ENCODE measurements around the gene ITPRIP.

Gene ITPRIP

DNA sequence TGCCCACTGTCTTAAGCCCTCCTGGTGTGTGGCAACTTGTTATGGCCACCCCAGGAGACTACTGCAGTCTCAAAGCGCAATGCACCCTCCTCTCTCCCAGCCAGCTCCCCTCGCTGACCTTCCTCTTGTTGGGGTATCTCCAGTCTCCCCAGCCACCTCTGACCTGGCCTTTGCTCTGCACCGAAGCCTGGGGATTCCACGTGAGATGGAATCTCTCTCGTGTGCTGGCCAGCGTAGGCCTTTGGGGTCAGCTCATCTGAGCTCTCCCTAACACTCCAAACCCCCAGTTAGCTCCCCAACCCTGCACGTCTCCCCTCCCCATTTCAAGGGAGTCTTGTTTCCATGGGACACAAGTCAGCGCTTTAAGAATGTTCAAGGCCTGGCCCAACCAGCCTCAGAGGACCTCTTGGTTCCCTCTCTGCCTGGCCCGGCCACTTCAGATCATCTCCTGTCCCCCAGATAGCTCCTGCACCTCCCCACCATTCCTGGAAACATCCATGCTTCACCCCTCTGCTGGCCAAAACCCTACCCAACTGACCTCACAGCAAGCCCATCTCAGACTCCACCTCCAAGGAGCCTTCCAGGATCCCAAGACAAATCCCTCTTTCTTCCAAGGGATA lies 11.2 kb downstream of the ITPRIP start:
- DNase-seq: no peak

DNA sequence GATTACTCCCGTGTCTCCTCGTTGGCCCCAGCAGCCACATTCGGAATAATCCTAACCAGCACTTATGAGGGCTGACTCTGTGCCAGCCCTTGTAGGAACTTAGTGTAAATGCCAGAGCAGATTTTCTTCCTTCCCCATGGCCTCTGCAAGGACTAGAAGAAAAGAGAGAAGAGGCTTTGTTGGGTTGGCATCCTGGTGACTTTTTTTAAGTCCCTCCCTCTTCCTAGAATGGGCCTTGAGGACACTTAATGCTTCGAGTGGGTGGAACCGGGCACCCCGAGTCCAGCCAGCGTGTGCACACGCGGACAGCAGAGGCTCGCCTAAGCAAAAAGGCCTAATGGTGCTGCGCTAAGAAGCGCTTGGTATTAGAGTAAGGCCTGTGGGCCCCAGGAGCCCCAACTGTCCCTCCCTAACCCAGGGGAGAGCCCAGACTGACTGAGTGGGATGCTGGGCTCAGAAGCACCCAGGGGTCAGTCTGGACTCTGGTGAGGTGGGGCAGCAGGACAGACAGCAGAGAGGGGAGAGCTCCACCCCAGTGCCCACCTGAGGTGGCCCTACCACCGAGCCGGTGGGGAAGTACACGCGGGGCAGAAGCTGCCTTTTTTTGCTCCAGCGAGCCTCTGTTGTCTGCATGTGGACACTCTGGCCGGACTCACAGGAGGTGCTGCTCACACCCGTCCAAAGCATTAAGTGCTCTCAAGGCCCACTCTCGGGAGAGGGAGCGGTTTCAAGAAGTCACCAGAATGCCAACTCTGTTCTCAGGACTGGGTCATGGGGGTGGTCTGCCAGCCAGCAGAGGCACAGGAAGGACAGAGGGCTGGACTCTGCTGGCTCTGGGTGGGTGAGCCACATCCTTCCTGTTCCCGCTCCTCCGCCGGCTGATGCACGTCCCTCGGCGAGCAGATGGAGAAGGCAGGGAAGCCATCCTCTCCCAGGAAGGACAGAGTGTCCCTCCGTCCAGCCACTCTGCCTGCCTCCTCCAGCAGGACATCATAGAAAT lies 12.5 kb downstream of the ITPRIP start:
- peak in 2 of 58 donors; percentile 15 to 33 for DNase-seq

DNA sequence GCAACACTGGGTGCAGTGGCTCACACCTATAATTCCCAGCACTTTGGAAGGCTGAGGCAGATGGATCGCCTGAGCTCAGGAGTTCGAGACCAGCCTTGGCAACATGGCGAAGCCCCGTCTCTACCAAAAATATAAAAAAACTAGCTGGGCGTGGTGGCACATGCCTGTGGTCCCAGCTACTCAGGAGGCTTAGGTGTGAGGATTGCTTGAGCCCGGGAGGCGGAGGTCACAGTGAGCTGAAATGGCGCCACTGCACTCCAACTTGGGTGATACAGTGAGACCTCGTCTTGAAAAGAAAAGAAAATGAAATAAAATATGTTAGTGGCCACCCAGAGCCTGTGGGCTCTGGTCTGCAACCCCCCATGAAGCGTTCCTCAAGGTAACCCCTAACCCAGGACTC lies 13.3 kb downstream of the ITPRIP start:
- no peak for DNase-seq

DNA sequence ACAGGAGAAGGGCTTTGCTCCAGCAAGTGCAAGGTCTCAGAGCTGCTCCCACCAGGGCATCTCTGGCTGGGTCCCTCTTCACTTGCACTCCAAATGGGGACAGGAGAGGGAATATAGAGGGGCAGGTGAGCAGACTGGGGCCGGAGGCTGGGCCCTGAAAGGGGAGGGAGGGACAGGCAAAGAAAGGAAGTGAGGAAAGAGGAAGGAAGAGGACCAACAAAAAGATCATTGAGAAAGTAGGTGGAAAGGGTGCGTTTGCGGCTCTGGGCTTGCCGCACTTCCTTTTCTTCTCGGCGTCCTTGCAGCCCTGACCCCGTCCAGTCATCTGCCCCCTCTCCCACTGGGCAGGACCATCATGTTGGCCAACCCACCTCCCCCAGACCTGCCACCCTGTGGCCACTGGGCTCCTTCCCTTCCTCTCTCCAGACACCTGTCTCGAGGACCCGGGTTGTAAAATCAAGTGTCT lies 14.0 kb downstream of the ITPRIP start:
- DNase-seq: peak in 3 of 58 donors; percentile 20 to 28 (median 25)

DNA sequence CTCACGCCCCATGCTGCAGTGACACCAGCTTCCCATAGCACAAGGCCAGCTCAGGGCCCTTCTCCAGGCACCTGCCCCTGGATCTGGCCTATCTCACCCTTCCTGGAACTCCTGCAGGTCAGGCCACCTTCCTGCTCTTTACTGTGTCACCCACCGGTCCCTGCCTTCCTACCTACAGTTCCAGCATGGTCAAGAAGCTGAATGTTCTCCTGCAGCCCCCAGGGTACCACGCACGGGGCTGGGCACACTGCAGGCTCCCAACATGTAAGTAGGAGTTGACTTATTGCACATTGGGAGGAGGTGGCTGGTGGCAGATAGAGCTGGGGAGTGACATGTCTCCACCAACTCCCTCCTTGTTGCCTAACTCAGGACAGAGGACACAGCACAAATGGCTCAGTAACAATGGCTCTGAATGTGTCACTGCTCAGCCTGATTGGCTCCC lies 14.5 kb downstream of the ITPRIP start:
- no peak for DNase-seq

DNA sequence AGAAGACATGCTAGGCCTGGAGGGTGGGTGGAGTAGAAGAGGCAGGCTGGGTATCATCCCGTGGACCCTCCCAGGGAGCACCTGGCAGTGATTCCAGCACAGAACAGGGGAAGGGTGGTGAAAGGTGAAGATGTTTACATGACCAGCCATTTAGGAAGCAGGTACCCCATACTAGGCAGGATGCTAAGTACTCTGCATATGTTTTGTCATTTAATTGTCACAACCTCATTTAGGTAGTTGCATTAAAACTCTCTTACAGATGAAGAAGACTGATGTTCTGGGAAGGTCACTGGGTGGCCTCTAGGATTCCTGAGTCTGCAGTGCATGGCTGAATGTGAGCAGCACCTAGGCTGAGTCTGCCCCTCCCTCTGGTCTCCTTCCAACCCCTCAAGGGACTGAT lies 15.2 kb downstream of the ITPRIP start:
- DNase-seq: no peak

DNA sequence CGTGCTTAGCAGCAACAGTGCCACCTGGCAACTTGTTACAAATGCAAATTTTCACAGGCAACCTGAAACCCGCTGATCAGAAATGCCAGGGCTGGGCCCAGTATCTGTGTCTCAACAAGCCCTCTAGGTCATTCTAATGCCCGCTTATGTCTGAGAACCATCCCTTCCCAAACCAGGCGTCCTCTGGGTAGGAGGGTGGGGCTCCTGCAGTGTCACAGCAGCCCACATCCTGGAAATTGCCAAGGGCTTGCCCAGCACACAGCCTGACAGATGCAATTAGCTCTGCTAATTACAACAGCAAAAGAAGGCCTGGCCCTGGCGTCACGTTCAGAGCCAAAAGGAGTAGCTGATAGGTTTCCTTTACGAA lies 15.9 kb downstream of the ITPRIP start:
- DNase-seq: no peak

DNA sequence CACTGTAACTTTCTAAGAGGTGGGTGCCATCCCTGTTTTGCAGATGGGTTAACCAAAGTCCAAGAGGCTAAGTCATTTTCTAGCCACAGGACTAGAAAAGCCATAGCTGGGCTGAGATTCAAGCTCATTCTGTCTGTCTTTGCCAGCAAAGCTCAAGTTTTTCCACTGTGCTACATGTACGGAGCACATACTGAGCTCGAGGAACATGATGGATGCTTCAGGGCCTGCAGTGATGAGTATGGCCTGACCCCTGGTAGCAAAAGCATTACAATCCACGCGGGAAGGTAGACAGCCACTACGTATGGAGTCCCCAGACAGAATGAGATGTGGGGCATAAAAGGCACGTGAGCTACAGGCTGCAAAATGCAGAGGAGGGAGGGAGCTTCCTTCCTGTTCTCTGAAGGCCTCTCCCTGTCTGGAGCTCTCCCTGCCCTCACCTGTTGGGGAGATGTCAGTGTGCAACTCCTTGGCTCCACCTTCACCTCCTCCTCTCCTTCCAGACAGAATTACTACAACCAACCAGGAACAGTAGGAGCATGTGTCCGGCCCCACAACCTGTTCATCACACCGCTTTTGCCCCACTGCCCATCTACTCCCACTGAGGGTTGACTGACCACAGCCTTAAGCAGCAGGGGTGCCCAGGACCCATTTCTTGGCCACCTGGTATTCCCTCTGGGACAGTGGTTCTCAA lies 16.4 kb downstream of the ITPRIP start:
- no peak for DNase-seq

DNA sequence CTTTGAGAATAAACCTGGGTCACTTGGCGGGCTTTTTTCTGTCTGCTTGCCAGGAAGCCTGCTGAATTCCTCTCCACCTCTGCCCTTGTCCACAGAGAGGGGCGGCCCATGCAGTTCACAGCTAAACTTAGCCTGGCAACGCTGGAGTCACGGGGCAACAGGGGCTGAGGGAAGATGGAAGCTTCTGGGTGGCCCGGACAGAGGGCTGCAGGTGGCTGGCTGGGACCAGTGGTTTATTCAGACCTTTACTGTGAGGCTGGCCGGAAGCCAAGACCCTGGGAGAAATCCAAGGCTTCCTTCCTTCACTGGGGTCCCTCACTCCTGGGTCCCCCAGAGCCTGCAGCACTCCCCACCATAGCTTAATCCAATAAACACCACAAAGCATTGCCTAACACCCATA lies 17.0 kb downstream of the ITPRIP start:
- DNase-seq: peak in 1 of 58 donors; percentile 27

DNA sequence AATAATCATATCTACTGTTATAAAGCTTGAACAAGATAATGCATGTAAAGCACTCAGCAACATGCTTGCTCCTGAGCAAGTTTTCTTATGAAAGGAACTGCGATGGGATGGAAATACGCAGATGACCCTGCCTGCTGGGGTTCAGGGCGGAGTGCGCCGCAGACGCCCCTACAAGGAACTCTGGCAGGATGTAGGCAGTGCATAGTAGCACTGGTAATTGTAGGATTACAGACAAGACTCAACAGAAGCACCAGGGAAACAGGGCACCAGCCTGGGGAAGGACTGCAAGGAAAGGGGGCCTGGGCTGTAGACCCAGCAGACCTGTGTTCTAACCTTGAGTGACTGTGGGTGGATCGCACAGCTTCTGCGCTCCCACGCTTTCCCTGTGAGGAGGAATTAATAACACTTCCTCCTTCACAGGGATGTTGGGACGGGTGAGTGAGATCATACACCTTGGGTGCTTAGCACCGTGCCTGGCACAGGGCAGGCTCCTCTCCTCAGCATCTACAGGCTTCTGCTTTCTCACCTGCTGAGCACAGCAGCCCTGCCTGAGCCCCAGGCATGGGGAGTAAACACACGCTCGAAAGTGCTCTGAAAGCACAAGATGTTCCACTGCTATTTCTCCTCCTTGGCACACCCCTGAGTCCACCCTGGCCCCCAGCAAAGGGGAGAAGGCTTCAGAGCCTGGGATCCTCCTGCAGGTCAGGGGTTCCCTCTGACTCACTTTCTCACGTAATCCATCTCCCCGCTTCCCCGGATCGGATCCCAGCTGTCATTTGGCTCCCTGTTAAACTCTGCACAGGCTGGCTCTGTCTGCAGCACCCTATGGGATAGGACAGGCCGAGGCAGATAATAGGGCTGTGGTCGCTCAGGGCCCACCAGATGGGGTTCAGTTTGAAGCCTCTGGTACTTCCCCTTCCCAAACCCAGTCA lies 19.2 kb downstream of the ITPRIP start:
- DNase-seq: peak in 1 of 58 donors; percentile 25

DNA sequence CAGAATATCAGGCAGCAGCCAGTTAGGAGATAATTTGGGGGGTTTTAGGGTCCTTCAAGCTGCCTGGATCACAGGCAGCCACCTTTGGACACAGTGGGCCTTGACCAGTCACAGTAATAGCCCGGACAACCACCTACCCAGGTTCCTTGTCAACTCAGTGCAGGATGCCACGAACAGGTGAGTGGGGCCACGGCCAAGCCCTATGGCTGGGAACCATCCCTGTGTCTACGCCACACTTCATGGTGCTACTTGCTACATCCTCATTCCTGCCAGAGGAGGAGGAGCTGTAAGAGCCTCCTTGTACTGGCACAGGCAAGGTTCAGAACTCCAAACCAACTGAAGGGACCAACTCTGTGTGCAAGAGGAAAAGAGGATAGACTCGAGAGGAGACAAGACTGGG lies 19.9 kb downstream of the ITPRIP start:
- no peak for DNase-seq

DNA sequence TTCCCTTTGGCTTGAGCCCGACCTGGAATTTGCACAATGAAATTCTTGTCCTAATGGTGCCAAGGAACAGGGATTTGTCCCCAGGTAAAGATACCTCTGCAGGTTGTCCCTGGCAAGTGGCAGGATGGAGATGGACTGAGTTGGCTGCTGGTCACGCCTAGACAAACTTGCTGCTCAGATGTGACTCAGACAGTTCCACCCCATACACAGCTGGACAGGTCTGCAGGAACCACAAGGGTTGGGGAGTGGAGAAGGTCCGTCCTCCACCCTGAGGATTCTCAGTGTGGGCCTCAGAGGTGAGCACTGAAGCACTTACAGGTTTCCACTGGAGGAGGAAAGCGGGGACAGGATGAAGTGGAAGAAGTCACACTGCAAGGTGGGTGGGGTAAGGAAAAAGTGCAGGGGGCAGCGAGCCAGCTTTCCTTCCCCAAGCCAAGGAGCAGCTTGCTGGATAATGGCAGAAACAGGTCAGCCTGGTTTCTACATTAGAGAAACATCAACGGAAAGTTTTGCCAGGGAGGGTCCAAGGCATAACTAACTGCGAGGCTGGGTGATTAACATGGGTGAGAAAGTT lies 20.5 kb downstream of the ITPRIP start:
- DNase-seq: no peak

DNA sequence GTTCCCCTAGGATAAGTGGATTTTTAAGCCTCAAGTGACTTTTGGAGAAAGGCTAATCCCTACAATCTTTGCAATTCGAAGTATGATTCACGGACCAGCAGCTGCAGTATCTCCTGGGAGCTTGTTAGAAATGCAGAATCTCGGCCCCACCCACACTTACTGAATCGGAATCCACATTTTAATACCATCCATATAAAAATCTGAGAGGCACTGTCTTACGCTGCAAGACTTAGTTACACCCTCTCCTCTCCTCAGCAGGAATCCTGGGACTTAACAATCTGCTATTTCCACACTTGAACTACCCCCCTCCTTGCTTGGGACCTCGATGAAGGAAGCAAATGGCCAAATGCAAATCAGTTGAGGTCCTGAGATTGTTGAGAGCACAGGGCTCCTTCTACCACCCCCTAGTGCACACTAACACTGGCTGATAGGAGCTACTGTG lies 21.0 kb downstream of the ITPRIP start:
- DNase-seq: no peak

DNA sequence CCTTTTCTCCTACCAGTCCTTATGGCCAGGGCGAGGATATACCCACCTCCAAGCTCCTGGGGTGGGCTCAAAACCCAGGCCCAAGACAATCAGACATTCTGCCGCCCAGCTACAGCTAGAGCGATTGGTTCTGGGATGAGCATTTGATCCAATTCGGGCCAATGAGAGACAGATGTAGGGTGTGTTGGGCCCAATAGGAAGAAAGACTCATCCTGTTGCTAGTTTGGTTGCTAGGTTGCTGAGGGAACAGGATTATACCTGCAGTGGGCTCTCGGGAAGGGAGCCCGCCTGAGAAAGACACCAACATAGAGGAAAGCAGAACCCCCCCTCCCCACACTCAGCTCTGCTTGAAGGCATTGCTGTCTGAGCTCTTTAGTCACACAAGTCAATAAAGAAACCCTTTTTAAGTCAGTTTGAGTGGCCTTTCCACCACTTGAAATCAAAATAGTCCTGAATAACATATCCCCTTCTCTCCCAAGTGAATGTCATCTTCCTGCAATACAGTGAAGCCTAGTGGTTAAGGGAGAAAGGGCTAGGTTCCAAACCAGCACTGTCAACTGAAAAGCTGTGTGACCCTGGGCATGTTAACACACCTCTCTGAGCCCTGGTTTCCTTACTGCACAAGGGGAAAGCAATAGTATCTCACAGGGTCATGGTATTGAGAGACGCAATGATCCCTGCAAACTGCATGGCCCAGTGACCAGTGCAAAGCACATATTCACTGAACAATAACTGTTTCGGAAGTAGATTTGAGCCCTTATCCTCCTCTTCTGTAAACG lies 21.8 kb downstream of the ITPRIP start:
- no peak for DNase-seq

DNA sequence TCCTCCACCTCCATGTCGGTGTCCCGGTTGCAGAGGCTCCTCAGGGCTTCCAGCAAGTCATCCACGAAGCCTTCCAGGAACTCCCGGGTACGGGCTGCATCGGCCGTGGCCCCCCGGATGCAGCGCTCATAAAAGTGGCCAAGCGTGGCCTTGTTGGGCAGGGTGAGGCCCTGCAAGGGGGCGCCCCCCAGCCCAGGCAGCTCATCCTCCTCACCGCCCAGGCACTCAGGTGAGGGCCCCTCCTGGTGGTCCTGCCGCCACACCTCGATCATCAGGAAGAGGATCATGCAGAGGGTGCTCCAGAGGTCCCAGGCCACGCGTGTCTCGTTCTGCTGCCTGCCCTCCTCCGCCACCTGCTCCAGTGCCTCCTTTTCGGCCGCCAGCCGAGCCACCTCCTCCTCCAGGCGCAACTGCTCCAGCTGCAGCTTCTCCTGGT lies 22.8 kb downstream of the ITPRIP start:
- no peak for DNase-seq

DNA sequence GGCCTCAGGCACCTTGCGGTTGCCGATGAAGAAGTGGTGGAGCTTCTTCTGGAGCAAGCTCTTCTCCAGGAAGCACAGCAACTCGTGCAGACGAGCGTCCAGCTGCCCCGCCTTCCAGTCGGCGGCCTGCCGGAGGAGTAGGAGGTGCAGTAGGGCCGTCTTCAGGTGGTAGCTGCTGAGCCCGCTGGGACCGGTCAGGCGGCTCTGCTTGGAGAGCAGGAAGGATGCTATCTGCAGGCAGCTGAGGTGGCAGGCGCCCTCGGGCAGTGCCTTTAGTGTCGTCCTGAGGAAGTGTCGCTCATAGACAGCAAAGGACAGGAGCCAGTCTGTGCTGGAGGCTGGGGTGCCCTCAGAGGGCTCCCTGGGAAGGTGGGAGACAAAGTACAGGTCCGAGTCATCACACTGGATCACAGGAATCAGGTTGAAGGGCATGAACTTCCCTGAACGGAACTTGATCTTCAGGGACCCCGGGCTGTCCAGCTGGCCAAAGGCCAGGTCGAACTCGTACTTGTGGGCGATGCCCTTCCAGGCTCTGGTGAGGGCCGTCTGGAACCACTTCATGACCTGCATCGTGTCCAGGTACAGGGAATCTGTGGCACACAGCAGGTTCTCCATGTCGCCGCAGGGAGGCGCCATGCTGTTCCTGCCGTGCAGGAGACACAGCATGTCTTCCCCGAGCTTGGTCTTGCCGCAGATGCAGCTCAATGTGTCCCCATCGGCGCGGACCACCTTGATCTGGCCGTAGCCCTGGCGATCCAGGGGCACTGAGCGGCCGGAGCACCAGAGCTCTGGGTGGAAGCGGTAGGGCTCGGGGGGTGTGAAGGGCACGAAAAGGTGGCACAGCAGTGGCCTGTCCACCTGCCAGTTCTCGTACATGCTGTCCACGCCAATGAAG lies 23.4 kb downstream of the ITPRIP start:
- no peak for DNase-seq

DNA sequence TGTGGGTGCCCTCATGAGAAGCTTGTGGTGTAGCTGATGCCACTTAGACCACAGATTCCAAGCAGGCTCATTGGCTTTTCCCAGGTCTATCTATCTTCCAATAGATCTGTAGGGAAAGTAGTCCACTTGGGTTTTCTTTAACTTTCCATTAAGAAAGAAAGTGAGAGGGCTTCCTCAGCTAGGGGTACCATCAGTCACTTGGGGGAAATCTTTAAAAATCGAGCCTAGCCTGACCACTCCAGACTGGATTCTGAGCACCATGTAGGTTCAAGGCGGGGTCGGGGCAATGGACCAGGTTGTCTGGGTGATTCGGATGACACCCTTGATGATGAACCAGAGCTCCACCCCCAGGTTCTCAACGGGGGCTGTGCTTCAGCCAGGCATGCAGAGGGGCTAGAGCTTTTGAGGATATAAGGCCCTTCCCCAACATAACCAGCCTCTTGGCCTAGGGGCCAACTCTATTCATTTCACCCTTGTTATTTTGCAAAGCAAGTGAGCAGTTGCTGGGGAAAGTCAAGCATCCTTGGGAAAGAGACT lies 27.0 kb downstream of the ITPRIP start:
- no peak for DNase-seq
